Measurements from ENCODE around the gene COL6A2. TPM values are rescaled to one million over a fixed set of nuclear protein-coding genes. Genes with fewer than 3 reads are reported as not detected.

Gene COL6A2
- total RNA-seq, 1 donor from 2014 or later = 34.9 TPM

DNA sequence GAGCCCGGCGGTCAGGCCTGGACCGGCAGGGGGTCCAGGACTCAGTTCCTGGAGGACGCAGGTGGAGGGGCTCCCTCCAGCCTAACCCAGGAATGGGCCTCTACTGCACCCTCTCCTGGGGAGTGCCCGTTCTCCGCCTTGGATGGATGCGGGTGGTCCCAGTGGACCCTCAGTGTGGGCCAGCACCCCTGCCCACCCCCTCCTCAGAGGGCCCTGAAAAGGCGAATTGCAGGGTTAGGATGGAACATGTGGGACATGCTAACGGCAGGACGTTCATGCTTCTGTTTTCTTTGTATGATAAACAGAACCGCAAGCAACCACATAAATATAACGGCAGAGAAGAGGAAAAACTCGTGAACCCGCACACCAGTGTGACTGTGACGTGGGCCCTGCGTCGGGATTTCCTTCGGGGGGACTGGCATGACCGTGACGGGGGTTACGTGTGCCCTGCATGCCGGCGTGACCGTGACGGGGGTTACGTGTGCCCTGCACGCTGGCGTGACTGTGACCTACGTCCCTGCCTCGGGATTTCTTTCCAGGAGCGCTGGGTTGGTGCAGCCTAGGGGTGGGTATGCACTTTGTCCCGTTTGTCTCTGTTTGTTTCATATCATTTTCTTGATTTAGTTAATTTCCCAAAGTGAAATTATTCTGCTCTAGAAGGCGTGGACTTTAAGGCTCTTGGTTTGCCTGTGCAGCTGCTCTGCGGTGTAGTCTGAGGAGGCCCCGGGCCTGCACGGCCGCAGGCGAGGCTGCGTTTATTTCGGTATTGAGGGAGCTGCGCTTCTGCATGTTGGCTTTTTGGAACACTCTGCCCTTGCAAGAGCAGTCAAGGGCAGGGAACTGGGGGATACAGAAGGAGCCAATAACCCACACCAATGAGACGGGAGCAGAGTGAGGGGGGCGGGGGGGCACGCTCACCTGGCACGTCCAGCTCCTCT lies 54.3 kb downstream of the COL6A2 start:
- peak; percentile 55 for DNase-seq (ENCODE audit: low spot score)
- no peak for ATAC-seq

DNA sequence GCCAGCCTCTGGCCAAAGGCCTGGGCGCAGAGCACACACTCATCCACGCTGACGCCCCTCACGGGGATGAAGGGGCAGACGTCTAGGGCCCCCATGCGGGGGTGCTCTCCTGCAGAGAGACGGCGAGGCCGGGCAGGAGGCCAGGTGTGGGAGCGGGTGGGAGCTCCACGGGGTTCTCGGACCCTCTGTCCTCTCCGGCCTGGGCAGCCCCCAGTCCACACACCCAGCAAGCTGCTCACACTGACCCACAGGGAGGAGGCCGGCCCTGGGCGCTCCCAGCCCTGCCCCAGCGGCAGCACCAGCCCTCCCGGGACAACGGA lies 55.0 kb downstream of the COL6A2 start:
- ATAC-seq (peak; percentile 0), DNase-seq (ENCODE audit: low spot score) (peak; percentile 60)

- DNase-seq (ENCODE audit: low spot score) (peak; percentile 91), ATAC-seq (peak; percentile 49)
Measured at GRCh38 chr21:46153247-46154154, 55.6 kb downstream of the COL6A2 start.

DNA sequence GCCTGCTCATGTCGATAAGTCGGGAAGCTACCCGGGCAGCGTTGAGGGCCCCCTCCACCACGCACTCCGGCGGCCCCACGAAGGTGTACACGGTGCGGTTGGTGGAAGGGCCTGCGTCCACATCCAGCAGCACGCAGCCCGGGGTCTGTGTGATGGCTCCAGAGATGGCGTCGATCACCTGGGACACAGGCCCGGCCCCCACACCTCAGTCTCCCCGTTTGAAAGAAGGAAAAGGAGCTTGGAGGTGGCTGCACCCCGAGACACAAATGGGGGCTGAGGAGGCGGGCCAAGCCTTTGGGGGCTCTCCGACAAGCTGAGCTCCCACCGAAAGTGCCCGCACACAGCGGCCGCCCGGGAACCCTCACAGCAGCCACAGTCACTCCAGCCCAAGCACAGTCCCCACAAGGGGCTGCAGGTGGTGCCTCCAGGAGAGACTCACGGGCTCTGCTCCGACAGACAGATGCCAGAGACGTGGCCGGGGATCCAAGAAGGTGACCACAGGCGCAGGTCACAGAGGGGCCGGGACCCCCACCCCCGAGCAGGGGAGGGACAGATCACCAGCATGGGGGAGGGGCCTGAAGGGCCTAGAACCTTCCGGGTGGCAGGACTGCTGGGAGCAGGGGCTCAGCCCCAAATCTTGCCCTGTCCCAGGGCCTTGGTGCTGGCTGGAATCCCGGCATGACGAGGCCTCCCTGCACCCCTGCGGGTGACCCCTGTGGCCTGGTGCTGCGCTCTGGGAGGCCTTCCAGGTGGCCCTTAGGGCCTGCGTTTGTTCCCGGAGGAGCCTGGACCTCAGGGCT lies 56.4 kb downstream of the COL6A2 start:
- ATAC-seq (peak; percentile 25), DNase-seq (ENCODE audit: low spot score) (peak; percentile 81)

- ATAC-seq (peak; percentile 3), DNase-seq (ENCODE audit: low spot score) (no peak)
Measured at GRCh38 chr21:46154955-46155513, 57.1 kb downstream of the COL6A2 start.

GRCh38 chr21:46155514-46156377 lies 57.8 kb downstream of the COL6A2 start, which contains the start of gene FTCD:
Gene FTCD, minus strand, starts transcription at chr21:46155579. Its CDS starts 56 bp downstream, at chr21:46155523.
- DNase-seq (ENCODE audit: low spot score) (peak; percentile 94), ATAC-seq (peak; percentile 68)

GRCh38 chr21:46156378-46156645 lies 58.4 kb downstream of the COL6A2 start:
- no peak for DNase-seq (ENCODE audit: low spot score)
- no peak for ATAC-seq

DNA sequence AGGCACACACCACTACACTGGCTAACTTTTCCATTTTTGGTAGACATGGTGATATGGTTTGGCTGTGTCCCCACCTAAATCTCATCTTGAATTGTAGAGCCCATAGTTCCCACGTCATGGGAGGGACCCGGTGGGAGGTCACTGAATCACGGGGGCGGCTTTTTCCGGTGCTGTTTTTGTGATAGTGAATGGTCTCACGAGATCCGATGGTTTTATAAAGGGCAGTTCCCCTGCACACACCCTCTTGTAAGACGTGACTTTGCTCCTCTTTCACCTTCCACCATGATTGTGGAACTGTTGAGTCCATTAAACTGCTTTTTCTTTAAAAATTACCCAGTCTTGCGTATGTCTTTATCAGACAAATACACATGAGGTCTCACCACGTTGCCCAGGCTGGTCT lies 58.8 kb downstream of the COL6A2 start:
- peak; percentile 45 for DNase-seq (ENCODE audit: low spot score)

GRCh38 chr21:46157396-46157986 lies 59.6 kb downstream of the COL6A2 start:
- ATAC-seq (no peak), DNase-seq (ENCODE audit: low spot score) (peak; percentile 45)

More for the DNA sequence above, 58.8 kb downstream of the COL6A2 start:
- no peak for ATAC-seq

DNA sequence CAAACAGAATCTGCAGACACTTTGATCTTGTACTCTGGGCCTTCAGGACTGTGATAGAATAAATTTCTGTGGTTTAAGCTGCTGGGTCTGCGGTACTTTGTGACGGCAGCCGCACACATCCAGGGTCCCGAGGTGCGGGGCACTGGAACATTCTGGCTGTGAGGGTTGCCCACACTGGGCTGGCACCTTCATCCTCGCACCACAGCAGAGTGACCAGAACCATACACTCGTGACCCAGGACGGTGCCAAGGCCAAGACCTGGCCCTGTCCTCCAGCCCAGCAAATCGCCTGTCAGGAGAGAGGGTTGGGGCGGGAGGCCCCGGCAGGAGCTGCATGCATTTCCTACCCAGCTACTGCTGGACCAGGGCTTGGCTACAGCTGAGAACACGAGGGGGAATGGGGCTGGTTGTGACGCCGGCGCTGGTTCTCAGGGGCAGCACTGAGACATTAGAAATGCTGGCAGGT lies 60.1 kb downstream of the COL6A2 start:
- no peak for ATAC-seq
- DNase-seq (ENCODE audit: low spot score) = peak; percentile 42

DNA sequence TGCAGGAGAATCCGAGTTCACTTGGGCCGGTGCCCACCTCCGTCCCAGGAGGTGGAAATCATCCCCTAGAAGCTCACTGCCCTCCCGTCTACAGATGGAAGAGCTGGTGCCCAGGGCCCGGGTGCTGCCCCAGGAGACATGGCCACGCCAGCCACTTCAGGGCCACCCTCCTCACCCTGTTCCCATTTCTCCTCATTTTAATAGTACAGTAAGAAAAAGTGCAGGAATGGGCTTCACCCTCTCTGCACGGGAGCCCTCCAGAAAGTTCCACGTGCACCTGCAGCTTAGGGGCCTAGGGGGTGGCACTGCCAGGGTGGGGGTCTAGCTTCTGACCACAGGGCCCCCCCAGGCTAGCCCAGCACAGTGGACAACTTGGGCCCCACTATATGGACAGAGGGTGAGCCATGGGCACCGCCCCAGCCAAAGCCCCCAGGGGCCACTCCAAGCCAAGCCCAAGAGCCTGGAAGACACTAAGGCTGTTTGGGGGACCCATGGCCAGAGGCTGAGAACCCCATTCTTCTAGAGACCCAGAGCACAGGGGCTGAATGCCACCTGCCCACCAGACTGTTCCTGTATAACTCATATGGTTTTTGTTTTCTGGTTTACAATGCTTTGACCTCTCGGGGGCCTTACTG lies 60.9 kb downstream of the COL6A2 start:
- DNase-seq (ENCODE audit: low spot score) (peak; percentile 45), ATAC-seq (no peak)

- ATAC-seq (no peak), DNase-seq (ENCODE audit: low spot score) (no peak)
Measured at GRCh38 chr21:46159390-46159789, 61.5 kb downstream of the COL6A2 start.

DNA sequence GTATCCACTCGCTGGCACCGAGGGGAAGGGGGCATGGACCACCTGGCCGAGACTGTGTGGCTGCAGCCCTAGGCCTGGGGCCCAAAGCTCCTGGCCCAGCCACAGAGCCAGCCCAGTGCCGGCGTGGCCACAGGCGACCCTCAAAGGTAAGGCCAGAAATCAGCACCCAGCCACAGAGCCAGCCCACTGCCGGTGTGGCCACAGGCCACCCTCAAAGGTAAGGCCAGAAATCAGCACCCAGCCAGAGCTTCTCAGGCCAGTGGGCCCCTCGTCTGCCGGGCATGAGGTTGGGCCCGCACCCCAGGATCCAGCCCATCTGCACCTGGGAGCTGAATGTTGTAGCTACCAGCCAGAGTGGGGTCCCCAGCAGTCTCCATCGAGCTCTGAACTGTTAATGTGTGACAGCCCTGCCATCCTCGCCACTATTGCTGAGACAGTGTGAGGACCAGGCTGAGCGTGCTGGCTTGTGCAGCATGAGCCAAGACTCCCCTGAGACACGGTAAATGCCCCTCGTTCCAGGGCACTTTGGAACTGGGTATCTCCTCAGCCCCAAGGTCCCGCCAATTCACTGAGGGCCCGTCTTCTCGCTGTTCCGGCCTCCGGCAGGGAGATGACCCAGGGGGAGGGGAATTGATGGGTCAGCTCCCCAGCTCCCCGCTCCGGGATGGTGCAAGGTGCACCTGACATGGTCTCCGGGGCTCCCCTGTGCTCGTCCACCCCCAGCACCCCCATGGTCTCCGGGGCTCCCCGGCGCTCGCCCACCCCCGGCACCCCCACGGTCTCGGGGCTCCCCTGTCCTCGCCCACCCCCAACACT lies 62.1 kb downstream of the COL6A2 start:
- peak; percentile 41 for DNase-seq (ENCODE audit: low spot score)
- ATAC-seq = no peak

DNA sequence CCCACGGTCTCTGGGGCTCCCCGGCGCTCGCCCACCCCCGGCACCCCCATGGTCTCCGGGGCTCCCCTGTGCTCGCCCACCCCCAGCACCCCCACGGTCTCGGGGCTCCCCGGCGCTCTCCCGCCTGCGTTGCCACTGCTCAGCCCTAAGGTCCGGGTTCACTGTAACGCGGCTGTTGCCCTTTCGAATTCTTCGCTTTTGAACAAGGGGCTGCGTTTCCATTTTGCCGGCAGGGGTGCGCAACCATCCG lies 62.7 kb downstream of the COL6A2 start:
- no peak for DNase-seq (ENCODE audit: low spot score)
- no peak for ATAC-seq

- ATAC-seq = no peak
- DNase-seq (ENCODE audit: low spot score) = no peak
Measured at GRCh38 chr21:46160907-46161632, 63.2 kb downstream of the COL6A2 start.

DNA sequence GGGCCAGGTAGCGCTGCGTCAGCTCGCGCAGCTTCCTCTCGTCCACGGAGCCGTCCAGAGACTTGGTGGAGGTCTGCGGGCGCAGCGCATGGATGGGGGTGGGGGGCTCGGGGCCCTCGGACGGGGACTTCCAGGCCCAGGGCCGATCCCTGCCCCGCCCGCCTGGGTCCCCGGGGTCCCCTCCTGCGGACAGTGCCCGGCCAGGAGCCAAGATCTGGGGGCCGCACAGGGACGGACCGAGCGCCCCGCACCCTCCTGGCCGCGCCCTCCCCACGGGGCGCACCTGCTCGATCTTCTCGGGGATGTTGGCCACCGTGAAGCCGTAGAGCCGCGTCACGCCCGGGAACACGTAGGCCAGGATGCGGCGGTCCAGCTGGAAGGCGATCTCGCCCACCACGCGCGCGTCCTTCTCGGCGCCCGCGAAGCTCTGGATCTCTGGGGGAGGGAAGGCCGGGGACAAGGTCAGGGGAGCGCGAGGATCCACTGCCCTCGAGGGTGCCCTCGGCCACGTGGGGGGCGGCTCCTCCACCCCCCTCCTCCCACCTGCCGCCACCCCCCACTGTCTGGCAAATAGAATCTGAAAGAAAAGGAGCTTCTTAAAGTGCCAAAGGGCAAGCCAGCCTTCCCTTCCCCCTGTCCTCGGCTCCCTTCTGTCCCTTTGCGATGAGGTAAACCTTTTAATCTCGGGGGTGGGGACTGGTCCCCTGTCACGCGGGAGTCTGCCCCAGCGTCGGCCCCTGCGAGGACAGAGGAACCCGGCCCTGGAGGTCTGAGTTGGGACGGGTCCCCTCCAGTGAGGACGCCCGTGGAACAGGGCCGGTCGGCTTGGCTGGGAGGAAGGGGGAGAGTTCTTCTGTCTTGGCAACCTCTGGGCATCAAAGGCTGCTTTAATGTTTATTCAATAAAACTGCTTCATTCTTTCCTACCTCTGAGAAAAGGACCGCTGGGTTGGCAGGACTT lies 64.0 kb downstream of the COL6A2 start:
- no peak for DNase-seq (ENCODE audit: low spot score)
- no peak for ATAC-seq
